H9 (cell line): Measurements from ENCODE around the gene VAMP3. TPM values are rescaled to one million over a fixed set of nuclear protein-coding genes. Genes with fewer than 3 reads are reported as not detected.

ENCODE experiments used
- DNase-seq: peaks from one replicate; pipeline ENCODE4 v3.0.0-alpha.2; 2017
- H2AFZ ChIP-seq: one replicate; pipeline ENCODE4 v1.6.1; 2013; ENCODE audit warnings: mild to moderate bottlenecking, low read length, control low read depth, moderate library complexity
- H2AK5ac ChIP-seq: 2 replicates; pipeline ENCODE4 v1.6.1; 2013; ENCODE audit warnings: low read length, control low read depth, mixed read lengths; ENCODE audit not compliant: insufficient read length
- H2BK120ac ChIP-seq: one replicate; pipeline ENCODE4 v1.6.1; 2013; ENCODE audit warnings: low read depth, mild to moderate bottlenecking, low read length, control low read depth, inconsistent platforms; ENCODE audit not compliant: poor library complexity, severe bottlenecking
- H2BK12ac ChIP-seq: 2 replicates; pipeline ENCODE4 v1.6.1; 2013; ENCODE audit warnings: low read length, control low read depth, mixed read lengths, low read depth; ENCODE audit not compliant: insufficient read length
- H2BK15ac ChIP-seq: 2 replicates; pipeline ENCODE4 v1.6.1; 2013; ENCODE audit warnings: low read depth, low read length, control low read depth
- H2BK20ac ChIP-seq: one replicate; pipeline ENCODE4 v1.6.1; 2013; ENCODE audit warnings: low read depth, mild to moderate bottlenecking, low read length, control low read depth, inconsistent platforms; ENCODE audit not compliant: poor library complexity, severe bottlenecking
- H2BK5ac ChIP-seq: 2 replicates; pipeline ENCODE4 v1.6.1; 2013; ENCODE audit warnings: low read length, control low read depth, mixed read lengths; ENCODE audit not compliant: insufficient read length
- H3K14ac ChIP-seq: 2 replicates; pipeline ENCODE4 v1.6.1; 2013; ENCODE audit warnings: low read length, control low read depth; ENCODE audit not compliant: insufficient read depth
- H3K18ac ChIP-seq: 2 replicates; pipeline ENCODE4 v1.6.1; 2013; ENCODE audit warnings: low read depth, mild to moderate bottlenecking, mixed read lengths, low read length, control low read depth; ENCODE audit not compliant: insufficient read length
- H3K23ac ChIP-seq: 2 replicates; pipeline ENCODE4 v1.6.1; 2013; ENCODE audit warnings: low read length, control low read depth, mixed read lengths, low read depth; ENCODE audit not compliant: insufficient read length
- H3K23me2 ChIP-seq: 2 replicates; pipeline ENCODE4 v1.6.1; 2013; ENCODE audit warnings: low read depth, mild to moderate bottlenecking, mixed read lengths, low read length, control low read depth; ENCODE audit not compliant: insufficient read length, poor library complexity, severe bottlenecking
- H3K27ac ChIP-seq: 2 replicates; pipeline ENCODE4 v1.5.1; 2013; ENCODE audit warnings: low read length, control low read depth, mixed read lengths, low read depth; ENCODE audit not compliant: insufficient read length
- H3K27me3 ChIP-seq: 2 replicates; pipeline ENCODE4 v1.6.1; 2013; ENCODE audit warnings: low read length, control low read depth, inconsistent platforms; ENCODE audit not compliant: insufficient read depth
- H3K4ac ChIP-seq: 2 replicates; pipeline ENCODE4 v1.6.1; 2013; ENCODE audit warnings: low read depth, mild to moderate bottlenecking, control low read depth, inconsistent platforms, low read length, moderate library complexity
- H3K4me1 ChIP-seq: 2 replicates; pipeline ENCODE4 v1.6.1; 2013; ENCODE audit warnings: low read length, control low read depth, inconsistent platforms; ENCODE audit not compliant: insufficient read depth
- H3K4me2 ChIP-seq: 2 replicates; pipeline ENCODE4 v1.6.1; 2013; ENCODE audit warnings: low read length, control low read depth, mixed read lengths; ENCODE audit not compliant: insufficient read length, insufficient read depth
- H3K56ac ChIP-seq: 2 replicates; pipeline ENCODE4 v1.6.1; 2013; ENCODE audit warnings: low read depth, mild to moderate bottlenecking, mixed read lengths, low read length, control low read depth; ENCODE audit not compliant: insufficient read length
- H3K79me1 ChIP-seq: 2 replicates; pipeline ENCODE4 v1.6.1; 2013; ENCODE audit warnings: low read depth, mild to moderate bottlenecking, moderate library complexity, low read length, control low read depth, inconsistent platforms; ENCODE audit not compliant: insufficient read depth, poor library complexity, severe bottlenecking
- H3K79me2 ChIP-seq: 2 replicates; pipeline ENCODE4 v1.6.1; 2013; ENCODE audit warnings: low read length, control low read depth, inconsistent platforms; ENCODE audit not compliant: insufficient read depth
- H3K9ac ChIP-seq: 2 replicates; pipeline ENCODE4 v1.6.1; 2013; ENCODE audit warnings: low read length, control low read depth, mixed read lengths; ENCODE audit not compliant: insufficient read length; ENCODE audit errors: extremely low read depth
- H3K9me3 ChIP-seq: one replicate; pipeline ENCODE4 v1.6.1; 2013; ENCODE audit warnings: low read depth, low read length, inconsistent platforms; ENCODE audit not compliant: control insufficient read depth
- H3T11ph ChIP-seq: one replicate; pipeline ENCODE4 v1.6.1; 2013; ENCODE audit warnings: mild to moderate bottlenecking, low read length, control low read depth, inconsistent platforms
- H4K20me1 ChIP-seq: one replicate; pipeline ENCODE4 v1.6.1; 2013; ENCODE audit not compliant: control insufficient read depth, insufficient read length, insufficient read depth
- H4K5ac ChIP-seq: 2 replicates; pipeline ENCODE4 v1.6.1; 2013; ENCODE audit warnings: low read depth, mild to moderate bottlenecking, mixed read lengths, low read length, control low read depth; ENCODE audit not compliant: insufficient read length
- H4K8ac ChIP-seq: replicated peaks from 2 replicates; pipeline ENCODE4 v1.6.1; 2013; ENCODE audit warnings: low read length, control low read depth, mixed read lengths, low read depth; ENCODE audit not compliant: insufficient read length
- H4K91ac ChIP-seq: 2 replicates; pipeline ENCODE4 v1.6.1; 2013; ENCODE audit warnings: low read depth, mild to moderate bottlenecking, moderate library complexity, mixed read lengths, low read length, control low read depth; ENCODE audit not compliant: insufficient read length
- H3K27ac Mint-ChIP-seq, 3 experiments: 2 replicates in 2 of 3; 3 replicates in 1 of 3; pipeline ENCODE4 v1.8.0; 2020 to 2021; ENCODE audit warnings: mixed read lengths in 3 of 3, mild to moderate bottlenecking in 1 of 3, moderate library complexity in 1 of 3
- H3K27me3 Mint-ChIP-seq: 2 replicates; pipeline ENCODE4 v1.8.0; 2021; ENCODE audit warnings: low read depth, mild to moderate bottlenecking, moderate library complexity, mixed read lengths
- H3K36me3 Mint-ChIP-seq, 3 experiments: 2 replicates in 2 of 3; 3 replicates in 1 of 3; pipeline ENCODE4 v1.8.0; 2020 to 2021; ENCODE audit warnings: low read depth in 3 of 3, mixed read lengths in 3 of 3; ENCODE audit not compliant: insufficient read depth in 1 of 3
- H3K4me1 Mint-ChIP-seq, 2 experiments: 2 replicates each; pipeline ENCODE4 v1.8.0; 2020; ENCODE audit warnings: mixed read lengths in 2 of 2
- H3K4me3 Mint-ChIP-seq, 2 experiments: 2 replicates in 1 of 2; 3 replicates in 1 of 2; pipeline ENCODE4 v1.8.0; 2020 to 2021; ENCODE audit warnings: mild to moderate bottlenecking in 2 of 2, mixed read lengths in 2 of 2, moderate library complexity in 1 of 2
- H3K9me3 Mint-ChIP-seq, 2 experiments: 2 replicates in 1 of 2; 3 replicates in 1 of 2; pipeline ENCODE4 v1.8.0; 2020; ENCODE audit warnings: mild to moderate bottlenecking in 2 of 2, mixed read lengths in 2 of 2, moderate library complexity in 1 of 2
- WGBS: extraction: QIAGEN DNeasy Blood & Tissue Kit; methylation state at CpG from one replicate; pipeline ENCODE4 v1.1.7; 2013; ENCODE audit warnings: missing lambda C conversion rate, low lambda C conversion rate, mixed read lengths; ENCODE audit not compliant: insufficient read length; ENCODE audit errors: extremely low coverage; 5-methylcytosine and 5-hydroxymethylcytosine counted together
- total RNA-seq: library from RNA; stranded (reverse); gene quantifications from 2 replicates; pipeline ENCODE4 v1.2.1, GENCODE V29; 2021
- TF ChIP-seq, protein P1 (sequence below): fragments of 200-600 bp; sonication (generic); conservative IDR thresholded peaks from 3 replicates; pipeline ENCODE4 v1.8.0; 2021; ENCODE audit warnings: antibody characterized with exemption, mild to moderate bottlenecking

The VAMP3 gene
- total RNA-seq, 1 experiment from 2014 or later, result 42.9 TPM

GRCh38 chr1:7727809-7728471 is 43.2 kb upstream of the VAMP3 start:
- Histone ChIP-seq H3K56ac (no peak overlapping the region), H4K8ac (no peak overlapping the region), H3K27me3 (no peaks in the 10 kb centered on the region), H3K27ac (no peak overlapping the region), H2AK5ac (no peak overlapping the region), H3K4ac (no peak overlapping the region), H2AFZ (no peak overlapping the region), H3T11ph (no peak overlapping the region), H4K20me1 (no peaks in the 10 kb centered on the region), H2BK5ac (no peak overlapping the region), H3K9me3 (no peaks in the 10 kb centered on the region), H3K4me2 (no peak overlapping the region), H3K23ac (no peak overlapping the region), H4K5ac (no peak overlapping the region), H3K9ac (no peak overlapping the region), H3K14ac (peak overlapping the region; percentile 24; the same call in 1 of the 2 replicates), H2BK120ac (no peak overlapping the region), H3K79me1 (no peaks in the 10 kb centered on the region), H2BK15ac (no peak overlapping the region), H2BK12ac (no peak overlapping the region), H3K4me1 (no peaks in the 10 kb centered on the region), H3K18ac (no peak overlapping the region), H3K23me2 (no peaks in the 10 kb centered on the region), H2BK20ac (no peak overlapping the region), H4K91ac (no peak overlapping the region), H3K79me2 (no peaks in the 10 kb centered on the region)
- WGBS, result no CpG with 5 or more reads among the region's 14 CpGs
- Mint-ChIP-seq H3K4me1 (peaks cover 6 to 8% of the 10 kb centered on the region in 2 experiments), H3K27me3 (no peaks in the 10 kb centered on the region), H3K9me3 (no peaks in the 10 kb centered on the region), H3K27ac (peak overlapping the region in 1 of 3 experiments; percentile 60; a peak in 1 of 7 replicates), H3K4me3 (no peak overlapping the region), H3K36me3 (peaks cover 0 to 3% (median 0%) of the 10 kb centered on the region in 3 experiments; a peak in 1 of 7 replicates)
- TF ChIP-seq, protein P1, sequence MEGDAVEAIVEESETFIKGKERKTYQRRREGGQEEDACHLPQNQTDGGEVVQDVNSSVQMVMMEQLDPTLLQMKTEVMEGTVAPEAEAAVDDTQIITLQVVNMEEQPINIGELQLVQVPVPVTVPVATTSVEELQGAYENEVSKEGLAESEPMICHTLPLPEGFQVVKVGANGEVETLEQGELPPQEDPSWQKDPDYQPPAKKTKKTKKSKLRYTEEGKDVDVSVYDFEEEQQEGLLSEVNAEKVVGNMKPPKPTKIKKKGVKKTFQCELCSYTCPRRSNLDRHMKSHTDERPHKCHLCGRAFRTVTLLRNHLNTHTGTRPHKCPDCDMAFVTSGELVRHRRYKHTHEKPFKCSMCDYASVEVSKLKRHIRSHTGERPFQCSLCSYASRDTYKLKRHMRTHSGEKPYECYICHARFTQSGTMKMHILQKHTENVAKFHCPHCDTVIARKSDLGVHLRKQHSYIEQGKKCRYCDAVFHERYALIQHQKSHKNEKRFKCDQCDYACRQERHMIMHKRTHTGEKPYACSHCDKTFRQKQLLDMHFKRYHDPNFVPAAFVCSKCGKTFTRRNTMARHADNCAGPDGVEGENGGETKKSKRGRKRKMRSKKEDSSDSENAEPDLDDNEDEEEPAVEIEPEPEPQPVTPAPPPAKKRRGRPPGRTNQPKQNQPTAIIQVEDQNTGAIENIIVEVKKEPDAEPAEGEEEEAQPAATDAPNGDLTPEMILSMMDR, result no peak
- no peak for DNase-seq
